Nephron (organoid): ENCODE measurements around the gene MPDU1.
A peak's percentile ranks its signal among the peaks of the same experiment; 100 is the strongest.
"Not testable (repeated sequence)": the region's sequence is repeated elsewhere in the genome, so short reads cannot be mapped to it uniquely, and the experiment has no call there.

Experiments used
- H3K27ac Mint-ChIP-seq, 3 experiments: 2 replicates each; pipeline ENCODE4 v1.8.0; 2020; ENCODE audit warnings: mixed read lengths in 3 of 3, mild to moderate bottlenecking in 2 of 3, moderate library complexity in 1 of 3
- H3K27me3 Mint-ChIP-seq: 2 replicates; pipeline ENCODE4 v1.8.0; 2021; ENCODE audit warnings: low read depth, mild to moderate bottlenecking, moderate library complexity, mixed read lengths
- H3K36me3 Mint-ChIP-seq: 2 replicates; pipeline ENCODE4 v1.8.0; 2020; ENCODE audit warnings: low read depth, mixed read lengths
- H3K4me1 Mint-ChIP-seq: 2 replicates; pipeline ENCODE4 v1.8.0; 2020; ENCODE audit warnings: mixed read lengths
- H3K4me3 Mint-ChIP-seq, 3 experiments: 2 replicates each; pipeline ENCODE4 v1.8.0; 2020; ENCODE audit warnings: mild to moderate bottlenecking in 3 of 3, mixed read lengths in 3 of 3, moderate library complexity in 2 of 3
- H3K9me3 Mint-ChIP-seq: 2 replicates; pipeline ENCODE4 v1.8.0; 2020; ENCODE audit warnings: mixed read lengths
- TF ChIP-seq, protein P1 (sequence below), 3 experiments: fragments of 200-600 bp; sonication (generic); IDR thresholded peaks; one replicate each; pipeline ENCODE4 v1.5.0; 2021; ENCODE audit warnings: antibody characterized with exemption in 3 of 3; ENCODE audit not compliant: unreplicated experiment in 3 of 3

MPDU1 gene

DNA sequence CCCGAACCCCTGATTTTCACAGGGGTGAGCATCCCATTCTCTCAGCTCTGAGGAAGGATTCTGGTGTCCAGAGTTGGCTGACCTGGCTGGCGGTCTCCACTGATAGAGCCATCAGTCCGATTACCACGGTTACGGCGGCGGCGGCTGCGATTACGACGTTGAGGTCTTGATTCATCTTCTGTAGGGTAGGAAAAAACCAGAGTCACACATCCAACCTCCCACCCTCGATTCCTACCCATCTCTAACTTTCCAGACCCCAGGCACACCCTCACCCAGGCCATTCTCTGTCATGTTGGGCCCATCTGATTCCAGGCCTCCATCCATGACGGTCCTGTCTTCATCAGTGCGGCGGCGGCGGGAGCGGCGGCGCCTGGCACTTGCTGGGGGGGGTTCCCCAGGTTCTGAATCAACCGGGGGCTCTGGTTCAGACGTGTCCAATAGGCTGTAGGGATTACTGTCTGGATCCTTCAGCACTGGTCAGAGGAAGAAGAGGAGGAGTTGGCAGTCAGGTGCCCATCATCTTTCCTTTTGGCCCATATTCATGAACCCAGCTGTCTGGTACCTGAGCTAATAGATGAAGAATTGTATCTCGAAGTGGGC is 8.9 kb downstream of the MPDU1 start:
- TF ChIP-seq, protein P1, sequence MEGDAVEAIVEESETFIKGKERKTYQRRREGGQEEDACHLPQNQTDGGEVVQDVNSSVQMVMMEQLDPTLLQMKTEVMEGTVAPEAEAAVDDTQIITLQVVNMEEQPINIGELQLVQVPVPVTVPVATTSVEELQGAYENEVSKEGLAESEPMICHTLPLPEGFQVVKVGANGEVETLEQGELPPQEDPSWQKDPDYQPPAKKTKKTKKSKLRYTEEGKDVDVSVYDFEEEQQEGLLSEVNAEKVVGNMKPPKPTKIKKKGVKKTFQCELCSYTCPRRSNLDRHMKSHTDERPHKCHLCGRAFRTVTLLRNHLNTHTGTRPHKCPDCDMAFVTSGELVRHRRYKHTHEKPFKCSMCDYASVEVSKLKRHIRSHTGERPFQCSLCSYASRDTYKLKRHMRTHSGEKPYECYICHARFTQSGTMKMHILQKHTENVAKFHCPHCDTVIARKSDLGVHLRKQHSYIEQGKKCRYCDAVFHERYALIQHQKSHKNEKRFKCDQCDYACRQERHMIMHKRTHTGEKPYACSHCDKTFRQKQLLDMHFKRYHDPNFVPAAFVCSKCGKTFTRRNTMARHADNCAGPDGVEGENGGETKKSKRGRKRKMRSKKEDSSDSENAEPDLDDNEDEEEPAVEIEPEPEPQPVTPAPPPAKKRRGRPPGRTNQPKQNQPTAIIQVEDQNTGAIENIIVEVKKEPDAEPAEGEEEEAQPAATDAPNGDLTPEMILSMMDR (IDR thresholded peaks at IDR 0.05; ENCODE audit: unreplicated experiment in 3 of 3) = no peak
- peaks cover 67% of the 10 kb centered on the region for H3K36me3 Mint-ChIP-seq
- H3K27ac Mint-ChIP-seq = no peak overlapping the region
- peaks cover 13% of the 10 kb centered on the region for H3K4me1 Mint-ChIP-seq
- no peak overlapping the region for H3K4me3 Mint-ChIP-seq
- H3K27me3 Mint-ChIP-seq = no peaks in the 10 kb centered on the region
- H3K9me3 Mint-ChIP-seq = no peaks in the 10 kb centered on the region

GRCh38 chr17:7593296-7593695 is 9.6 kb downstream of the MPDU1 start:
- Mint-ChIP-seq H3K4me1 (peaks cover 9% of the 10 kb centered on the region), H3K4me3 (no peak overlapping the region), H3K27me3 (no peaks in the 10 kb centered on the region), H3K9me3 (no peaks in the 10 kb centered on the region), H3K36me3 (peaks cover 66% of the 10 kb centered on the region), H3K27ac (no peak overlapping the region)
- TF ChIP-seq, protein P1 (IDR thresholded peaks at IDR 0.05; ENCODE audit: unreplicated experiment in 3 of 3) = no peak

- peaks cover 74% of the 10 kb centered on the region for H3K36me3 Mint-ChIP-seq
- not testable (repeated sequence) for H3K27ac Mint-ChIP-seq
Measured at GRCh38 chr17:7597561-7597960, 13.9 kb downstream of the MPDU1 start.

DNA sequence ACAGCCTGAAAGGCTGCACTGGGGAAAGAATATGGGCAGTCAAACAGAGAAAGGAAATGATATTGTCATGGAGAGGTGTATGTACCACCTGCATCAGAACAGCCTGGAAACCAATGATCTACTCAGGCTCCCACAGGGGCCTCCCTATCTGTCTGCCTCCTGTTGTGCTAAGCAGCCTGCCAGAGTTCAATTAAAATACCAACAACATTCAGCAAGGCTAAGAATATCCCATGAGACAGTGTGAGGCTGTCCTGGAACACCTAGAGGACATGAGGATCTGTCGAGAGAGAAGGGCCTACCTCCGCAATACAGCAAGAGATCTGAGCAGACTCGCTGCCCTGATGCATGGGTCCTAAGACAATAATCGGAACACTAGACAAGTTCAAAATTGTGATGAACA is 22.6 kb downstream of the MPDU1 start:
- Mint-ChIP-seq H3K4me1 (peaks cover 15% of the 10 kb centered on the region), H3K27ac (no peak overlapping the region), H3K4me3 (no peak overlapping the region), H3K9me3 (no peaks in the 10 kb centered on the region), H3K27me3 (no peaks in the 10 kb centered on the region), H3K36me3 (peaks cover 55% of the 10 kb centered on the region)
- TF ChIP-seq, protein P1 (IDR thresholded peaks at IDR 0.05; ENCODE audit: unreplicated experiment in 3 of 3) = no peak

More at GRCh38 chr17:7597561-7597960, 13.9 kb downstream of the MPDU1 start:
- not testable (repeated sequence) for H3K9me3 Mint-ChIP-seq, H3K27me3 Mint-ChIP-seq, H3K4me1 Mint-ChIP-seq, H3K4me3 Mint-ChIP-seq

GRCh38 chr17:7610641-7611040 is 27.0 kb downstream of the MPDU1 start:
- Mint-ChIP-seq H3K4me3 (peak overlapping the region; percentile 13 to 57 (median 50)), H3K36me3 (peaks cover 32% of the 10 kb centered on the region), H3K4me1 (peaks cover 43% of the 10 kb centered on the region), H3K9me3 (no peaks in the 10 kb centered on the region), H3K27me3 (no peaks in the 10 kb centered on the region), H3K27ac (peak overlapping the region in 1 of 3 experiments; percentile 17)
- TF ChIP-seq, protein P1 (IDR thresholded peaks at IDR 0.05; ENCODE audit: unreplicated experiment in 3 of 3) = no peak

DNA sequence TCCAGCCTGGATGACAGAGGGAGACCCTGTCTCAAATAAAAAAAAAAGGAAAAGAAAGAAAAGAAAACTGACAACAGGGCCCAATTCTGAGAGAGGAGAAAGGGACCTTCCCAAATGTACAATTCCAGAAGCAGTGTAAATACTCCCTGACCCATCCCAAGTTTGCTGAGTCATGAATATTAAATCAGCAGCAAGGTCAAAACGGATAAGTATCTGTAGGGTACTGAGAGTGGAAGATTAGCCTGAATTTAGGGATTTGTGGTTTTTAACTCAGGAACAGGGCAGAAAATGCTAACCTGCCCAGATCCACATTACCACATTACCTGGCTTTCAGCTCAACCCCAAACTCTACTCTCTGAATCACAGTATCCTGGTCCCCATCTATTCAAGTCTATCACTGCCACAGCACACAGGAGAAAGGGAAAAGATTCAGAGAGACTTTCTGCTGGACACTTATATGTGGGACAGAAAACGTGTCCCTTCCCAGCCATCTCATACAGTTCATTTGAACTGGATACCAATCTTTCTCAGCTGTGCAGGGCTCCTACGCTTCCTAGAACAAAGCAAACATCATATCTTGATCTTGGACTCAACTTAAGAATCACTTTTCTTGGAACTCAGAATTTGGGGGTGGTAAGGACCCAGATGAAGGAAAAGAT is 28.1 kb downstream of the MPDU1 start:
- H3K36me3 Mint-ChIP-seq = peaks cover 24% of the 10 kb centered on the region
- peak overlapping the region; percentile 91 to 94 (median 94) for H3K4me3 Mint-ChIP-seq
- peaks cover 38% of the 10 kb centered on the region for H3K4me1 Mint-ChIP-seq
- TF ChIP-seq, protein P1 (IDR thresholded peaks at IDR 0.05; ENCODE audit: unreplicated experiment in 3 of 3) = no peak
- H3K27ac Mint-ChIP-seq = peak overlapping the region; percentile 85 to 94 (median 88)
- no peaks in the 10 kb centered on the region for H3K27me3 Mint-ChIP-seq
- no peaks in the 10 kb centered on the region for H3K9me3 Mint-ChIP-seq
